HG02588 (cell line): ENCODE data around the gene TMIGD1.

Source experiments
- ATAC-seq: cut with Tn5 transposase; IDR thresholded peaks from one replicate; pipeline ENCODE4 v1.9.1; 2021; ENCODE audit warnings: mild to moderate bottlenecking, moderate library complexity; ENCODE audit not compliant: unreplicated experiment

Gene TMIGD1, protein sequence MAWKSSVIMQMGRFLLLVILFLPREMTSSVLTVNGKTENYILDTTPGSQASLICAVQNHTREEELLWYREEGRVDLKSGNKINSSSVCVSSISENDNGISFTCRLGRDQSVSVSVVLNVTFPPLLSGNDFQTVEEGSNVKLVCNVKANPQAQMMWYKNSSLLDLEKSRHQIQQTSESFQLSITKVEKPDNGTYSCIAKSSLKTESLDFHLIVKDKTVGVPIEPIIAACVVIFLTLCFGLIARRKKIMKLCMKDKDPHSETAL

DNA sequence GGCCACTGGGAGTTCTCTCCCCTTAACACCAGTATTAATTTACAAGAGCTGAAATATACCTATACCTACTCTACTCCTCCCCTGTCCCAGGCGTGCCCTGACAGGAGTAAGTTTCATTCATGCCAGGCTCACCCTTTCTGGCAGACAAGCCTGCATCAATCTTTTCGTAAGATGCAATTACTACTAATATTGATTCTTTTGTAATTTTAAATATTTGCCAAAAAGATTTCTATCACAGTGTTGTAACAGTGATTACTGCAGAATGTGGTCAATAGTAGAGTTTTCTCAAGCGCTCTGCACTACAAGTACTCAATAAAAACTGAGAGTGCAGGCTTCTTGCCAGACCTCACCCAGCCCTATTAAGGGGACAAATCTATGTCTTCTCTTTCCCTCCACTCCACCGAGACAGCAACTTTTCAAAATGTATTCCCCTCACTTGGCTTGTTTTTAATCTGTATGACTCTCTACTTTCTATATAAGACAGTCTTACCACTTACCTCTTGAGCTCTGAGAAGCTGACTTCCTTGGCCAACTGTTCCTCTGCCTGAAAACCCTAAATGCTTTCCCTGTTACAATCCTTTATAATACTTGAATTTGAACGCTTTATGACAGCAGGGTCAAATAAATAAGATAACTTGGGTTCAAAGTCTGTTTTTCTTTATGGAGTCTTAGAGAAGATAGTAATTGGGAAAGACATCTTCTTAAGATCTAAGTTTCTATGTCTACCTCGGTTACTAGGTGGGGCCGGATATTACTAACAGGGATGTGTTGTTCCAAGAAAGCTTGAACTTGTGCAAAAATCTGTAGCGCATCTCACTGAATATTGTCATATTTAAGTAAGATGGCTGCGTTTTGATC, at the start of gene TMIGD1:
Gene TMIGD1 (minus strand): TSS at position 555 of the 858 bp plus-strand sequence. CDS start 1,924 bp downstream, outside the sequence.
- no peak for ATAC-seq

DNA sequence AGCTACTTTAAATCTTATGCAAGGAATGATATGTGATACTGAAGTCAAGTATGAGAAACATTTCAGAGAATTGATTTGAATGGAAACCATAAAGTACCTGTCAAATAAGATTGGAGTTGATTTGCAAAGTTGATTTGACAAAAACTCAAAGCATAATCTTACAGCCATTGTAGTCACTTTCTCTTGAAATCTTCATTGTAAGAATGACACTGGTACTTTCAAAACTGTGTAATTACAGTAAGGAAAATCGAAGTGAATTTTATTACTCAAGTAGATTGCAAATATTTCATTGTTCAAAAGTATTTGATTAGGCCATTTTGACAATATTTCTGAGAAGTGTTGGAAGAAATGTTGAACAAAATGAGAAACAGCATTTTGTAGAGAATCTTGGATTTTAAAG, 48.5 kb upstream of the TMIGD1 start:
- no peak for ATAC-seq

DNA sequence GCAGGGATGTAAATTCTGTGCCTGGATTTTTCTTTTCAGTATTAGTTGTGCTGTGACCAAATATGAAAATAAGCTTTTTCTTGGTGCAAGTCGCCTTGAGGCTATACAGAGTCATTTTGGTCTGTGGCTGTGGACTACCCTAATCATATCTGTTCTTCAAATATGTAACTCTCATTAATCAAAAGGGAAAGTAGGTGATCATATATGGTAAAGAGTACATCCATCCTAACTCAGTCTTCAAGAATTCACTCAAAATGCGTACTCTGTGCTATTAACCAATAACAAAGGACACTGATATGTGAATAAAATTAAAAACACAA, 47.4 kb upstream of the TMIGD1 start:
- ATAC-seq, result no peak

DNA sequence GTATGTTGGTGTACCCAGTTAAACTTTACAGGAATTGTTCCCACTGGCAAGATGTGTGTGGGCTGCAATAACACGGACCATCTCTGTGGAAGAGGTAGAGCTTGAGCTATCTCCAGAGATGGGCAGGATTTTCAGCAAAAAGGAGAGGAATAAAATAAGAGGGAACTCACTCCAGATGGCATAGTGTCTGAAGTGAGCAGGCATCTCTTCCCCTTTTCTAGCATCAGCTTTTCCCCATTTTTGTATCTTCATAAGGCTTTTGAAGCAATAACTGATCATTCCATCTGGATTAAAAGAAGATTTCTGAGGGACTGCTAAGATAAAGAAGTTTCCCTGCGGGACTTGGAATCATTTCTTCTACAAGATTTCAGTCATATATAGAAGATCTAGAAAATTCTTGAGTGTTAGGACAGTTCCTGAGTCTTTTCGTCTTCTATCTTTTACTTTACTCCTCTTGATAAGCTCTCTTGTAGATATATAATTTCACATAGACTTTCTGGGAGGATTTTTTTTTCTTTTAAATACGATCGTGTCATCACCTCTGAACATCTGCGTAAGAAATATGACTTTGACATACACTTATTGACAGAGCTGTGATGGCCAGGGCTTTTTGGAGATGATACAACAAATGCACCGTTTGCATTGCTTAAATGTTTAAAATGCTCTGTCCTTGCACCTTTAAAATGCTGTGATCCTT, 46.9 kb upstream of the TMIGD1 start:
- ATAC-seq, result no peak

DNA sequence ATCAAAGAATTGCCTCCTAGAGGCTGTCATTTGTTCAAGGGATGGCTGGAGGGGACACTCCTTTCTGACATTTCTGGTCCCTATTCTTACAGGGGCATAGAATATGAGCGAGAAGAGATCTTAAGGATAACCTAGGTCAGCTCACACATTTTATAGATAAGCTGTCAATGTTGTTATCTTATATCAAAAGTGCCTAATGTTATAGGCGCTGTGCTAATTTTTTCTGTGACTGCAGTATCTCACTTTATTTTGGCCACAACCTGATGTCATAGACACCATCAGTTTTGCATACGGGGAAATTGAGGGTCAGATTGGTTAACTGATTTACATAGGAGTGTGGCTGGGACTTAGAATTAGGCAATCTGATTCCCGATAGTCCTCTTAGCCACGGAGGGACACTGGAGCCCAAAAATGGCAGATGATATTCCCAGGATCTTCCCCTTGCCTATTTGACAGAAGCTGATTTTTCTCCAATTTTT, 46.1 kb upstream of the TMIGD1 start:
- ATAC-seq, result no peak

DNA sequence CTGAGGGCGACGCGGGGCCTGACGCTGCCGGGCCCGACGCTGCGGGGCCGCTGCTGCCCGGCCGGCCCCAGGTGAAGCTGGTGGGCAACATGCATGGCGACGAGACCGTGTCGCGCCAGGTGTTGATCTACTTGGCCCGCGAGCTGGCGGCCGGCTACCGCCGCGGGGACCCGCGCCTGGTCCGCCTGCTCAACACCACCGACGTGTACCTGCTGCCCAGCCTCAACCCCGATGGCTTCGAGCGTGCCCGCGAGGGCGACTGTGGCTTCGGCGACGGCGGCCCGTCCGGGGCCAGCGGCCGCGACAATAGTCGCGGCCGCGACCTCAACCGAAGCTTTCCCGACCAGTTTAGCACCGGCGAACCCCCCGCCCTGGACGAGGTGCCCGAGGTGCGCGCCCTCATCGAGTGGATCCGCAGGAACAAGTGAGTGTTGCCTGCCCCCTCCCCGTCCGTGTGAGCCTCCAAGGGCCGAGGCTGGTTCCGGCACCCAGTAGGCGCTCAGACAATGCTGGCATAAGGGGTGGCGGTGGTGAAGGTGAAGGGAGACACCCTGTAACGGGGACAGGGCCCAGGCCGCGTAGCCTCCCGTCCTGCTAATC, 45.5 kb upstream of the TMIGD1 start:
- peak; percentile 6 for ATAC-seq

DNA sequence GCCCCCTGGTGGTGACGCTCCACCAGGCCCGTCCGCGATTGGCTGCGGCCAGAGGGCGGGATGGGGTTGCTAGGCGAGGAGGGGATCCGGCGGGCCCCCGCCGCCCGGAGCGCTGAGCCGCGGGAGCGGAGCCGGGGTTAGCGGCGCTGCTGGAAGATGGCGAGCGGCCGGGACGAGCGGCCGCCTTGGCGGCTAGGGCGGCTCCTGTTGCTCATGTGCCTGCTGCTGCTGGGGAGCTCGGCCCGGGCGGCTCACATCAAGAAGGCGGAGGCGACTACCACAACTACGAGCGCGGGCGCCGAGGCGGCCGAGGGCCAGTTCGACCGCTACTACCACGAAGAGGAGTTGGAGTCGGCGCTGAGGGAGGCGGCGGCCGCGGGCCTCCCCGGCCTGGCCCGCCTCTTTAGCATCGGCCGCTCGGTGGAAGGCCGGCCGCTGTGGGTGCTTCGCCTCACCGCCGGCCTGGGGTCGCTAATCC, 45.0 kb upstream of the TMIGD1 start, which contains the start of gene CPD:
Gene CPD (plus strand): TSS at position 103 of the 478 bp plus-strand sequence. CDS start 54 bp downstream, at position 157.
- ATAC-seq, result peak; percentile 88

DNA sequence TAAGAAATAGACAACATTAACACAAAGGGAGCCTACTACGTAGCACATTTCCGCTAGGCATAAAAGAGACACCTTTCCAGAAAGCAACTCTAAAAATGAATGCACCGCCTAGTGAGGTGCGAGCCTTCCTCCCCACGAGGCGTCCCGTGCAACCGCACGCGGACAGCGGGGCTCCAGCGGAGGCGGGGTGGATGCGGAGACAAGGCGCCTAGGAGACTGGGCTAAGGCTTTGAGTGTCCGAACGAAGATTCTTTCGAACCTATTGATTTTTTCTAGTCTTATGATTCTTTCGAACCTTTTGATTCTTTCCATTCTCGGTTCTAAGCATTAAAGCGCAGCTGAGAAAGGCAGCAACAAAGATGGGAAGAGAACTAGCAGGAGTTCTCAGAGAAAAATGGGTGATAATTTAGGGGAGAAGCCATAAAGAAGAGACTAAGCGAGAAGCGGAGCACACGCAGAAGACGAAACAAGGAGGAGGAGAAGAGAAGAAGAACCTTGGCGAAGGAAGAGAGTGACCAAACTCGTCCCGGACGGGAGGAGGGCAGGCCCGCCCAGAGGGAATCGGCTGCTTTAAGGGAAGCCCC, 44.5 kb upstream of the TMIGD1 start:
- ATAC-seq, result no peak

DNA sequence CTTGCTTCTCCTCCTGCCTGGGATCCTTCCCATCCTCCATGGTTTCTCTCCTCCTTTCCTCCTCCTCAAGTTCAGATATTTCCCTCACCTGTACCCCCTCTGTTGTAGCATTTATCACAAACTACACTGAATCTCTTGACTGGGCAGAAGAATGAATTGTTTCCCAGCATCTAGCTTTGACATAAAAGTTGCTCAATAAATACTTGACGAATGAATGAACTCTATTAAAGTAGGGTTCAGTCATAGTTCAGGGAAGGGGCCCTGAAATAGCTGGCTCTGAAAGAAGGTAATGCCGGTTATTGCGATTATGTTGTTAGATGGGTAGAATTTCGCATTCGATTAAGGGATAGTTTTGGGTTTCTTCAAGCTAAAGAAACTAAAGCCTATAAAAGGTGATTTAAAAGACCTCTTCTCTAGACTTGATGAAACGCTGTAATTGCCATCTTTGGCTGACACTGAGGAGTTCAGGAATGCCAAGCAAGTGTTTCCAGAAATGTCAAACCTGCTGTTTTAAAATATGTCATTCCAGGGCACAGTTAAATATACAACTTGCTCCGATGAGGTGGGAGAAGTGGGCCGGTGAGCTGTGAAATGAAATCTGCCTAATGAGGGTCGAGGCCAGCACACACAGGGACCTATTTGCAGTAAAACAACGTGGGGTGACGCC, 43.9 kb upstream of the TMIGD1 start:
- ATAC-seq, result no peak

DNA sequence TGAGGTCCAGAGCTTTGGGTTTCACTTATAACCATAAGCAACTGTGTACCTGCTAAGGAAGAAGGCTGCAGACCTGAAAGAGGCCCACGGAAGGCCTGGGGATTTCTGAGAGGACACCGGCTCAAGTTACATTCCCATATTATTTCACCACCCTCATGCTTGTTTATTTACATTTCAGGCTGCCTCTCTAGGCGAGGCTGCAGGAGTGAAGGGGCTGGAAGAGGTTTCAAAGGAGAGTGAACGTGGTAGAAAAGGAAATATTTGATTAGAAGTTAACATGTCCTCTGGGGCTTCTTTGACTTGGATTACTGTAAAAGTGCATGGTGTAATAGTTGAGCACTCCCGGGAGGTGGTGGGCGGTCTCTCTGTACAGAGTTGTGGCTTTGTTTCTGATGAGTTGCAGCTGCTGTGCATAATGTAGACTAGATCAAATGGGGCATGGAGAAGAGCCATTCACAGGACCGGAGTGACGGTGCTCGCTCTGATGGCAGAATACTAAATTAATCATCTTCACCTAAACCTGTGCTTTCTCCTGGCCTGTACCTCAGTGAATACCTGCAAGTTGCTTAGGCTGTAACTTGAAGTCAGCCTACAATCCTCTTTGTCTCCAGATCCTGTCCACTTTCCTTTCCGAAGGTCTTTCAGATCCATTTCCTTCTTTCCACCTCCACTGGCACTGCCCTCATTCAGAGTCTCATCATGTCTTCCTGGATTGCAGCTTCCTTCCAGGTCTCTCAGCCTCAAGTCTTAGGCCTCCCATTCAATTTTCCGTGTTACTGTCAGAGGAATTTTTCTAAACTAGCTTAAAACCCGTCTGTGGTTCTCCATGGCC, 43.0 kb upstream of the TMIGD1 start:
- ATAC-seq, result no peak

DNA sequence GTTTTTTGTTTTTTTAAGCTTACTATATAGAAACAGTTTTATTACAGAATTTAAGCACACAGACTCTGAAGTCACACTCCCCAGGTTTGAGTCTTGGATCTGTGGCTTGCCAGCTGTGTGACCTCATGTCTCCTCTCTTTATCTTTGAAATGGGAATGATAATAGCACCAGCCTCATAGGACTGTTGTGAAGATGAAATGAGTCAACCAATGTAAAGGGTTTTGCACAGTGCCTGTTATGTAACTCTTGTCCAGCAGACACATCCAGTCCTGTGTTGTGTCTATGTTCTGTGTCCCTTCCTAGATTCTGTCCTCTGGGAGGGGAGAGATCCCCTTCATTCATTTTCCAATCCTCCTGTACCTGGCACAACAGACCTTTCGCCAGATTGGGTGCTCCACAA, 41.8 kb upstream of the TMIGD1 start:
- ATAC-seq, result no peak

DNA sequence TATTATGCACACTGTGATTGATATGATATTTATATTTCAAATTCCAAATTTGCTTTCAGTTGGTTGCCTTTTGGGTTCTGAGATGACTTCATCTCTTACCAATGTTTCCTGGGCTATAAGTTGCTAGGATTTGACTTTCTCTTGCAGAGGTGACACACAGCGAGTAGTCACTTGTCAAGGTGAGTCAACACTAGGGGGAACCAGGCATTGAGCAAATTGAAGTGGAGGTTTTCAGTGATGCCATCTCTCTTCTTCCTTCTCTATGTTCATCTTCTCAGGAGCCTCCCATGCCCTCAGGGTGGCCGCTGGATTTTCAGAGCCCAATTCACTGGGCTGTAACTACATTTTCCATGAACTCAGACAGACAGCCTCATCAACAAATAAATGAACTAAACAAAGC, 38.9 kb upstream of the TMIGD1 start:
- ATAC-seq, result no peak

DNA sequence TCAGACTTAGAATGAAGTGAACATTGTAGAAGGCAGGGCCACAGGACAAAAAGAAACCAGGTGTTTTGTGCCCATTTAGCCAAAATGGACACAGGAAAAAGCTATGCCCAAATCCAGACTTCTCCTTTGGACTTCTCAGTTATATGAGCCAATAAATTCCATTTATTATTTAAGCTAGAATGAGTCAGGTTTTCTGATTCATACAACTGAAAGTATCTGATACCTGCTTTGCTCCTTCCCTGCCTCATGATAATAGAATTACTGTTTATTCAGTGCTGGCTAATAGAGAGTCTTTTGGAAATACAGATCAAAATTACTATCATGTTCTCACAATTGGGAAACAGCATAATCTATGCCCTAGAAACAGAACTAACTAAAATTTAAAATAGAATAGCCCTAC, 36.1 kb upstream of the TMIGD1 start:
- no peak for ATAC-seq

DNA sequence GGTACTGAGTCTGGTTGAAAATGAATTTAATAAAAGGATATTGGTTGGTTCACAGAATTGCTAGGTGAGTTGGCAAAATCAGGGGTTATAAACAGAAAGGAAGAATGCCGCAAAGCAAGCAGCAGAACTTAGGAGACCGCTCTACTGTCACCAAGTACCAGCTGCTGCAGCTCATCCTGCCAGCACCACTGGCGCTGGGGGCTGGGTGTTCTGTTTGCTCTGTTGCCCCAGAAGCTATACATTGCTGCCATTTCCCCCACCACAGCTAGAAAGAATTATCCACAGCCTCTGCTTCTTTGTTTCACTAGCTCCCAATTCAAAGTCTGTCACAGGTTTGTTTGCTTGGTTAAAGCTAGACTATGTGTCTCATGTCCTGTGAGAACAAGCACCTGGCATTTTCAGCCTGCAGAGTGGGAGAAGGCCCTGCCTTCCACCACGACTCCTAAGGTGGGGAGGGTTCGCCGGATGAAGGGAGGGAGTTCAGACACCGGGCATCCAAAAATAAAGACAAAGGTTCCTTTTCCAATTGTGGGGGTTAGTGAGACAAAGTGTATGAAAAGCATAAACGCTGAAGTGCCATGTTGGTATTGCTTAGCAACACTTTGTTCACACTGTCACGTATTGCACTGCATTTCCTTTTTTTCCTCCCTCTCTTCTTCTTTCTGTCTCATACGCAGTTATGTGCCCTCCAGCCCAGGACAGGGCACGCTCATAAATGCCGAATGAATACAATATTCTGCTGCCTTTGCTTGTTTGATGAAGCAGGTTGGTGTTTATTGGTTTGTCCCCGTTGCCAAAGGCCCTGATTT, 35.3 kb upstream of the TMIGD1 start:
- ATAC-seq, result no peak

DNA sequence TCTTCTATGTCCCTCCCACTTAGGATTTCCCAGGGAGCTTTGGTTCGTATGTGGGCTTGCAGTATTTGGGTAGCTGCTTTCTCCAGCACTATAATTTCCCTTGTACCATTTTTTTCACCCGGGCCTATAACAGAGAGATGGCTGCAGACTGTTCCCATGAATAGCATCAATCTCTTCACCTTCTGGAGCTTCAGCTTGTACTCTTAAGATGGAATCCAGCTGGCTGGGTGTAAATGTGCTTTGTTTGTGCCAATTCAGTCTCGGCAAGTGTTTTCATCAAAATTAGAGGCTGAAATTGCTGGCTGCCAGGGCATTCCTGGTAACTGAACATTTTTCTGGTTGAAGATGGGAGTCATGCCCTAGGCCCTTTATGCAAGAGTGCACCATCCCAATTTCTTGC, 32.7 kb upstream of the TMIGD1 start:
- no peak for ATAC-seq

DNA sequence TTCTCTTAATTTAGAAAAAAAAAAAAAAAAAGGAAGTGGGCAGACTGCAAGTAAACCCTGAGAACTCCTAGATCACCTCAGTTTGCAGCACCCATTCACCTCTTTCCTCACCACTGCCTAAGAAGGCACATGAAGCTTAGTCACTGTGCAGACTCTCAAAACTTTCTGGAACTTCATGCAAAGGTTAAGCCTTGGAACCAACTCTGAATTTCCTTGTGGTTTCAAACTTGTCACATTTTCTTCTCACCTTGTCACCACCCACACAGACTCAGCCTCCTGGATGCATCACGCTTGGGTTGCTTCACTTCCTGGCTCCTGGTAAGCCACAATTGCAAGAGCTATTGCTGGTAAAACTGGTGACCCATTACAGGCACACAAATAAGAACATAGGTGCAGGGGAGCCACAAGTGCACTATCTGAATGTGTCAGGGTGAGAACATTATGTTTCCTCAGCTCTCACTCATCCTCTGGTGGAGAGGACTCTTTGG, 29.9 kb upstream of the TMIGD1 start:
- ATAC-seq, result peak; percentile 80

DNA sequence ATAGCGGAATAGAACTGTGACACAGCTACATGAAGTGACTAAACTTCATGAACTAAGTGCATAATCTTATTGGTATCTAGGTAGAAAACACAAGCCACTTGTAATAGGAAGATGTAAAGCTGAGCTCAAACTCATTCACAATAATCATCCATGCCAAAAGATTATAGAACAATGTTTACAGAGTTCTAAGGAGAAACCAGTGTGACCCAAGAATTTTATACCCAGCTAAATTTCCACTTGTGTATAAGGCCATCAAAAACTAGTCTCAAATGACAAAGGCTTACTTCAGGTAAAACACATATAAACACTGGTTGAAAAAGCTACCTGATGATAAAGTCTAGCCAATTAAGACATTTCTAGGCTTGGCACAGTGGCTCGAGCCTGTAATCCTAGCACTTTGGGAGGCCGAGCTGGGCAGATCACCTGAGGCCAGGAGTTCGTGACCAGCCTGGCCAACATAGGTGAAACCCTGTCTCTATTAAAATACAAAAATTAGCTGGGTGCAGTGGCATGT, 28.0 kb upstream of the TMIGD1 start:
- ATAC-seq, result no peak
